GM18520 (cell line): Measurements from ENCODE around the gene TMEM191C.
"Not testable (repeated sequence)": the region's sequence is repeated elsewhere in the genome, so short reads cannot be mapped to it uniquely, and the experiment has no call there.

Experiments used
- ATAC-seq: cut with Tn5 transposase; IDR thresholded peaks from one replicate; pipeline ENCODE4 v1.9.1; 2021; ENCODE audit not compliant: unreplicated experiment

TMEM191C gene

DNA sequence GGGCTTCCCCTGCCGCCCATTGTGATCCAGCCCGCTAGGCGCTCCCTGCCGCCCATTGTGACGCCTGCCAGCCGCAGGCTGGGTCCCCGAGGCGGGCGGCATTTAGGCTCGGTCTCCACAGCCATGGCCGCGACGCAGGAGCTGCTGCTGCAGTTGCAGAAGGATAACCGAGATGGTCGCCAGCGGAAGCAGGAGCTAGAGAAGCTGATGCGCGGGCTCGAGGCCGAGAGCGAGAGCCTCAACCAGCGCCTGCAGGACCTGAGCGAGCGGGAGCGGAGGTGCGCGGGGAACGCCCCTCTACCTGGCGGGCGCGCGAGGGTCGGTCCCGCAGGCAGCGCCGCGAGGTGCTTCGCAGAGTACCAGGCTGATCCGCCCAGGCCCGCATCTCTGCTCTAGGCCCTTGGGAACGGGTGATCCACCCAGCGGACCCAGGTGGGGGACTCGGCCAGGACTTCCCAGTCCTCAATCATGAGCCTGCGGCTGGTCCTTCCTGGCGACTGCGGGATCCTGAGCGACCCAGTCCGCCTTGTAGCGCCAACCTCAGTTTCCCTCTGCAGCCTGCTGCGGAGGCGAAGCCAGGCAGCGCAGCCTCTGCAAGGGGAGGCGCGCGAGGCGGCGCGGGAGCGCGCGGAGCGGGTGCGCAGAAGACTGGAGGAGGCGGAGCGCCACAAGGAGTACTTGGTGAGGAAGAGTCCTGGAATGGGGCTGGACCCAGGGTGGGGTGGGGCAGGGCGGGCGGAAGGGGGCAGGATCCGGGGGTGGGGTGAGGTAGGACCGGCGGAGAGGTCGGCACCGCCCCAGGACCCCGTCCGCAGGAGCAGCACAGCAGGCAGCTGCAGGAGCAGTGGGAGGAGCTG, at the start of gene TMEM191C:
TSS of gene TMEM191C (plus strand) at position 51 of the 857 bp plus-strand sequence. CDS start at position 124, 73 bp downstream.
- peak; percentile 14 for ATAC-seq

DNA sequence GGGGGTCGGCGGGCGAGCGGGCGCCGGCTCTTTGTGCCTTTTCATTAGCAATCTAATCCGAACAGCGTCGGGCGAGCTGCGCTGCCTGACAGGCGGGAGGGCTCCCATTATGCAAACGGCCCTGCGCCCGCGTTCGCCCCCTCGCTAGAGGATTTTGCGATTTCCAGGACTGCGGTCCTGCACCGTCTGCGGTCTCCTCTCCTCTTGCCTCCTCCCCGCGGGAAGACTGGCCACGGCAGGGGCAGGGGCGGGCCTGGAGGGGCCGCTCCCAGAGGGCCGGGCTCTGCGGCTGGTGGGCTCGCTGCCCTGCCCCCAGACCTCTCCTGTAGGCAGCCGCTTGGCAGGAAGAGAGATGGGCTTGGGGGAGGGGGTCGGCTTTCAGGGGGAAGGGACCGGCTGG, 49.3 kb upstream of the TMEM191C start:
- ATAC-seq, result not testable (repeated sequence)

DNA sequence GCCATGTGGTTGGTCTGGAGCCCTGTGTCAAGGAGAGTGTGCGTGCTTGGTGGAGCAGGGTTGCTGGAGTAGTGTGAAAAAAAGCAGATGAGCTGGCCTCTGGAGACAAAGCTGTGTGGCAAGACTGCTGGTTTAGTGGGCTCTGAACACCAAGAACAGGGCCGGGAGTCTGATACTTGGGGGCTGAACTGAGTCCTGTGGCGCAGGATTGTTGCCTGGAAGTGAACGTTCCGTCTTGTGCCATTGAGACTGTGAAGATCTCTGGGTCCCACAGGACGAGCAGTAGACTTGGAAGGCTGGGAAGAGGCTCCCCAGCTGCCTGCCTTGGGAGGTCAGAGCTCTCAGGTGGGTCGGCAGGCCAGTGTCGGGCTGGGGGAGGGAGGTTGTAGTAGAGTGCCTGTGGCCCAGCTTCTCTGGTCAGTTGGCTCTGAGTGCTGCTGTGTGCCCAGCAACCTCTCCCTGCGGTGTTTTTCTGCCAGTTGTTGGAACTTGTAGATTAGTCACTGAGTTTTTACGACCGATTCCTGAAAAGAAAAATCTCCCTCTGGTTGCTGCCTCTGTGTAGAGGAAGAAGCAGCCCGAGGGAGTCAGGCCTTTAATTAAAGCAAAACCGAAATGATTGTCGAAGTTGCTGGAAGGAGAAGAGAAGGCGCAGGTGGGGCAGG, 48.1 kb upstream of the TMEM191C start:
- not testable (repeated sequence) for ATAC-seq

DNA sequence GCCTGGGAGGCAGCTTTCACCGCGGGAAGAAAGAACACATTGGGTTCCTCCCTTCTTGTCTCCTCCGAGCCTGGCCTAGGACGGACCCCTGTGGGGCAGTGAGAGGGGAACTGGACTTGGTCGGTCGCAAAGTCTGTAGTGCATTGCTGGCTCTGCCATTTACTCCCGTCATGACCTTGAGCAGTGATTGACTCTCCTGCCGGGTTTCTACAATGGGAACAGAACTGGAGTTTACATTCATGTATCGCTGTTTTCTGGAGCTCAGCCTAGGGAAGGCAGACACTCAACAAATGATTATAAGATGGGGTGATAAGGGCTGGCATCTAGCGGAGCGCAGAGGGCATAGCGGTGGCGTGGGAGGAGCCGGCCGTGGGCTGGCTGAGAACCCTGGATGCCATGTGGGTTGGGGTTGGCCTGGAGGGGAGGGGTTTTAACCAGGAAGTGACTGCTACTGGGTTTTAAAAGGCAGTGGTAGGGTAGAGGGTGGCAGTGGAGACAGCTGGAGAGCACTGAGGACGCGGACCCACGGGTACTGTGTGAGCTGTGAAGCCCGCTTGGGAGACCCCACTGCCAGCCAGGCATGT, 46.9 kb upstream of the TMEM191C start:
- ATAC-seq, result not testable (repeated sequence)

DNA sequence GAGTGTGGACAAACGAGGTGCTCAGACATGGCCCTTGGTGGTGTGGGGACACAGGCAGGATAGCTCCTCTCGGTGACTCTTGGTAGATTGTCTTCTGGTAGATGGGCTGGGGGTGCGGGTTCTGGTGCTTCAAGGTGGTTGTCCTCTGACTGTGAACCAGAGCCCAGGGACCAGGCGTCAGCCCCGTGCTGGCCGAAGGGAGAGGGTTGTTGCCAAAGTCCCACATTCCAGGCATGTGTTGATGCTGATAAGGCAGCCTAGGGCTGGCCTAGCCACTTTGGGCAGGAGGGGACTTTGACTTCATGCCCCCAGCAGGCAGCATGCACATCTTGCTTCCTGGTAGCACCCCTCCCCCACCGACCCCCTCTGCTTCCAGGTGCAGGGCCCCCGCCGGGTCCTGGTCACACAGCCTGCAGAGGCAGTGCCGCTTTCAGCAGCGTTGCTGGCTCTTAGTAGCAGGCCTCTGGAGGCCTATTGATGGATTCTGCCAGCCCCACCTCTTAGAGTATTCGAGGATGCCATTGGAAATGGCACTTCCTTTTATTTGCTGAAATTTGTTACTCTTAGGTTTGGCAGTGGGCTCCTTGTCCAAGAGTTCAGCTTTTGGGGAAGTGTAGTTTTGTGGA, 43.0 kb upstream of the TMEM191C start:
- ATAC-seq, result not testable (repeated sequence)

DNA sequence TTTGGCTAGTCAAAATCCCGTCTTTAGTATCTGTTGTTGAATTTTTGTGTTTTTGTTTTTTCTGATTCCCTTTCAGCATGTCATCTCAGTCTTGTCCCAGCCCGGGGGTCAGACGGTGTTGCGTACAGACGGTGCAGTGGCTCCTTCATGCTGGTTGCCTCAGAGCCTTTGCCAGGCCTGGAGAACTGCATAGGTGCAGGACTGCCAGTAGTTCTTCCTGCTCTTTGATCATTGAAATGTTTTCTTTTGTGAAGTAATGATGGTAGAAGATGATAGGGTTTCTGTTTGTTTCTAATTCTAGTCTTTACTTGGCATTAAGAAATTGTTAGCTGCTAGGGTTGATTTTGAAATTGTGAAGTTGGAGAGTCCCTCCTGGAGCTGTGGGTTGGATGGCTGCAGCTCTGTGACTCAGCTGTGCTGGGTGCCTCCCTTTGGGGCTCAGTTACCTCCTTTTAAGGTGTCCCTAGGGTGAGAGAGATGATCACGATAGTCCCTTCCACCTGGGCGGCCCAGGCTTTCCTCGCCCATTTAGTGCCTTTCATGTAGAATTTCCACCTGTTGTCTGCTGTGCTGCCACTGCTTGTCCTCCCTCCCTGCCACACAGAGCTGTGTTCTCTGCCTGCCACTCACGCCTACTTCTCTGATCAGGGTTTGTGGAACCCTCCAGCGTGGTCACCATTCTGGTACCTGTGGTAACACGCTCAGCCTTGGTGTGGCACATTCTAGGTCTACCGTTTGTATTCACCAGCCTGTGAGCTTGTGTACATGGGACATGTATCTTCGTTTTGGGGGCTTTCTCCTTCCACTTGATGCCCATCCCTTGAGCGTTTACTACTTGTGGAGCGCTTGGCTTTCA, 32.6 kb upstream of the TMEM191C start:
- ATAC-seq, result not testable (repeated sequence)

DNA sequence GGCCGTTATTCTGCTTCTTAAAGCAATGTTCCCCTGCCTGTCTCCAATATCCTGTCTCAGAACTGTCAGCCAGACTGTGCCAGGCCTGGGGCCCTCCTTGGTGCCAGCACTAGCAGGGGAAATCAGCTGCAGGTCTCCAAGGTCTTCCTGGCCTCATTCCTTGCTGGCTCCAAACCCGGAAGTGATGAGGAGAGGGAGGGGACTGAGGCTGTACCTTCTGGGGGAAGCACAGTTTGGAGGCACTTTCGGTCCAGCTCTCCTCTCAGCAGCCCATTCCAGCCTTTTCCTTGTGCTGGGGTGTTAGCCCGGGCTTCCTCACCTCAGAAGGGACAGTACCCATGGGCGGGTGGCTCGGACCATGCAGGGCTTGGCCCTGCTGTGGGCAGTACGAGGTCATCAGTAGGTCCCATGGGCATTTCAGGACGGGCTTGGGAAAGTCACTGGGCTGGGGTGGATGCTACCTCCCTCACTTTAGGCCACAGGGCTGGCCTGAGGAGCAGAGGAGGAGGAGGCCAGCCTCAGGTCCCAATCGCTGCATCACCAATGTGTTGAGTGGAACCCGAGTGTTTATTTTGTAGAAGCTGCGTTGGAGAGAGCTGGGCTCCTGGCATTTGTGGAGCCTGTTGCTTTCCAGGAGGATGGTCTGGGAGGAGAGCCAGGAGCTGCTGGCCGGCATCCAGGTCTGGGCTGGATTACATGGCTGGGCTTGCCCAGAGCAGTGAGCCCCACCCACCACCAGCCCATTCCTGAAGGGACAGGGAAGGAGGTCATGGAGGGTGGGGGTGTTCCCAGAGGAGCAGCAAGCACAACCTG, 31.0 kb upstream of the TMEM191C start:
- not testable (repeated sequence) for ATAC-seq

DNA sequence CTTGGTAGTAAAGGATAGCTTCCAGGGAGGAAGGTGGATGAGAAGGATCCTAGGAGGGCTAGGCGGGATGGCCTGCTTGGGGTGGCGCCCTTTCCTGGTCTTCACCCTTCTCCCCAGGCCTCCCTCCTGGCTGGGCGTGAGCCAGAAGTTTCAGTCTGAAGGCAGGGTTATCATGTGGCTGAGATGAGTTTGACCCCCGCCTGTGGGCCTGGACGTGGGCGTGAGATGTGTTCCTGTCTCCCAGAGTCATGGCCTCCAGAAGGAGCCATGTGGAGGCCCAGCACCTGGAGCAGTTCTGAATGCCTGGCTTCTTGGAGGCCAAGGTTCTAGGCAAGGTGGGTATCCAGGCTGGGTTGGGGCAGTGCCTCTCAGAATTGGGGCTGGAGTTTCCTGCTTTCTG, 29.2 kb upstream of the TMEM191C start:
- not testable (repeated sequence) for ATAC-seq

DNA sequence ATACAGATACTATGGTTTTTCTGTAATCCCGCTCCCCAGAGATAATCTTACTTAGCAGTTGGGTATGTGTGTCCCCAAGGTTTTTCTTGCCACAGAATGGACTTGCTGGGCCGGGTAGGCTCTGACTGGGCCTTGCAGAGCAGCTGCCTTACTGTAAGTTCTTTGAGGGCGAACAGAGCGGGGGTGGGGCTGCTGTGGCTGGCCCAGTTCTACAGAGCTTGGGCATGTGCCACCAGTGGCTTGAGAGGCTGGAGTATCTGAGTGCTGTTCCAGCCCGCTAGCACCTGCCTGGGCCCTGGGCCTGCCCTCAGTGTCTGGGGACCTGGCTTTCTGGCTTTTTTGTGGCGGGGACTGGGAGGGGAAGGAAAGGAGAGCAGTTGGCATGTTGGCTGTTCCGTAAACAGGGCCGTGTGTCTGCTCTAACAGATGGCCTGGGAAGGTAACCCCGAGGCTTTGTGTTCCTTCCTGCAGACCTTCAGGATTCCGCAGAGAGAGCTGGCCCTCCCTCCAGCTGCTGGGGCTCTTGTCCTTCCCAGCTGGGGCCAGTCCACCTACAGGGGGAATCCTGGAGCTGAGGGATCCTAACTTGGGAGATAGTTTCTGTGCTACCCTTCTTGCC, 27.1 kb upstream of the TMEM191C start:
- not testable (repeated sequence) for ATAC-seq

DNA sequence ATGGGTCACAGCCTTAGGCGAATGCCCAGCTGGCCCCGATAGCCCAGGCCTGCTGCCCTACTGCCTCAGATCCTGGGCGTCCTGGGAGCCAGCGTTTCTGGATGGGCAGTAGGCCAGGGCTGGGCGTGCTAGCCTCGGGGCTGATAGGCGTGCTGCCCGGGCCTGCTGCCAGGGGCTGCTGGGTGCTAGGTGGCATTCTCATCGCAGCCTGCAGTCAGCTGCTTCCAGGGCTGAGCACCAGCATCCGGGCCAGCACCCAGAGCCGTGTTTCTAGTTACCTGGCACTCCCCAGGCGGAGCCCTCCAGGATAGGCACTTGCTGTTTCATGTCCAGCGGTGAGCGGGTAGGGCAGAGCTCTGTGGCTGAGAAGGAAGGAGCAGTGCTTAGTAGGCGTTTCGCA, 26.5 kb upstream of the TMEM191C start:
- ATAC-seq, result not testable (repeated sequence)

DNA sequence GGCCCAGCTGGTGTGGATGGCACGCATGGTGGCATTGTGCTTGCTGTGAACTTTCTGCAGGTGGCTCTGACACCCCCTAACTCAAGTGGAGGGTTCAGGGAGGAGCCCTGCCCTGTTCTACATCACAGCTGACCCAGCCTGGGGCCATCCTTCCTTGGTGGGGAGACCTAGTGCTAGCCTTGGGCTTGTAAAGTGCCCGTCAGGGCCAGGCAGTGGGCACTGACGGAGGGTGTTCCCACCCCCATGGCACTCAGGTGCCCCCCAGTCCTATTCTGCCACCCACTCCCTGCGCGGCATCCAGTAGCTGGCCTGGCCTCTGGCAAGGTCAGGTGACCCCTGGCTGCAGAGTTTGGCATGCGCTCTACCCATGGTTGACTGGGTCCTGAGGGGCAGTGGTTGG, 26.0 kb upstream of the TMEM191C start:
- not testable (repeated sequence) for ATAC-seq

DNA sequence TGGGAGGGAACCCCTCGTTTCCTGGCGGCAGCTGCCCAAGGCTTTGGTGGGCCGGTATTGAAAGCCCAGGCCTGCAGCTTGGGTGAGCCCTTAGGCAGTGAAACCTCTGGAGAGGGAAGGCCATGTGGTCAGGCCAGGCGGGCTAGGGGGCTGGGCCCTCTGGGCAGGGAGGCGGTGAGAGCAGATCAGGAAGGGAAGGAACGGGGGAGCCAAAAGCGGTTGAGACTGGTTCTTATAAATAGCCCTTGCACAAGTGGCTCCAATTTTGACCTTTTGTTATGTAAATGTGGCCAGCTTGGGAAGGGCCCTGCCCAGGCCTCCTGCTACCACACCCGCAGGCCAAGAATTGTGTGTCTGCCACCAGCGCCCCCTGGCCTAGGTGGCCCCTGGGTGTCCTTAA, 25.1 kb upstream of the TMEM191C start:
- ATAC-seq, result not testable (repeated sequence)

DNA sequence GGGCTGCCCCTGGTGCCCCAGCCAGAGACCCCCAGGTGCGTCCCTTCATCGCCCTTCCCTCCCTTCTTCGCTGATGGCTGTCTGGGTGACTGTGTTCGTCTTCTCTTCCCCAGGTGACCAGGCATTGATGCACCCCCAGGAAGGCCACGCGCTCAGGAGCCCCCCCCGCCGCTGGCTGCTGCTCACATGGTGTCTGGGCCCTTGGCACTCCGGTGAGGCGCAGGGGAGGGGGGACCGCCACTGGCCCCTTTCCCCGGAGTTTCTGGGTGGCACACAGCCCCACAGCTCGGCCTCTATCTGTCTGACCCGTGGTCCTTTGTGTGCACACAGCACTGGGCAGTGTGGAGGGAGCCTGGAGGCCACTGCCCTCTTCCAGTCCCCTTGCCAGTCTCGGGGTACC, 24.5 kb upstream of the TMEM191C start:
- not testable (repeated sequence) for ATAC-seq

DNA sequence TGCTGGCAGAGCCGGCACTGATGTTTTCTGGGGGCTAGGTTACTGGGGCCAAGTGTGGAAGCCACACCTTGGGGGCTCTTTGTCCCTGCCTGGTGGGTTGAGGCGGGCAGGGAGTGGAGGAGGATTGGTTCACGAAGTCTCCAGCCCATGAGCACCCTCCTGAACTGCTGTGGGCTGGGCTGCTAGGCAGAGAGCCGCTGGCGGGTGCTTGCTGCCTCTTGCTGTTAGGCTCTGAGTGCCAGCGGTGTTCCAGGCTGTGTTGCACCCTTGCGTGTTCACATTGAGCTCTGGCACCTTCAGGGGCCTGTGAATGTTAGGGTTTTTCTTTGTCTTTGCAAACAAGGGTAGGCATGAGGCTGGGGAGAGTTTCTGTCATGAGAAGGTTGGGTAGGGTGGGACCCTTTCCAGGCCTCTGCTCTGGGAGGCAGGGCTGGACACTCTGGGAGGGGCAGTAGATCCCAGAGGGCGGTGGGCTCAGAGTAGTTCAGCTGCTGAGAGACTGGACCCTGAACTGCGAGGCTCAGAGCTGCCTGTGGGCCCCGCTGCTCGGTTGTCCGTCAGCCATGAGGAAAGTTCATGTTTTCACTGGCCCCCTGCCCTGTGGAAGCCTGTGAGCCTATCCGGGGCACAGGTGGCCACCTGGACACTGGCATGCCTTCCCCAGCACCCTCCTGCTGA, 24.0 kb upstream of the TMEM191C start:
- ATAC-seq, result no peak

DNA sequence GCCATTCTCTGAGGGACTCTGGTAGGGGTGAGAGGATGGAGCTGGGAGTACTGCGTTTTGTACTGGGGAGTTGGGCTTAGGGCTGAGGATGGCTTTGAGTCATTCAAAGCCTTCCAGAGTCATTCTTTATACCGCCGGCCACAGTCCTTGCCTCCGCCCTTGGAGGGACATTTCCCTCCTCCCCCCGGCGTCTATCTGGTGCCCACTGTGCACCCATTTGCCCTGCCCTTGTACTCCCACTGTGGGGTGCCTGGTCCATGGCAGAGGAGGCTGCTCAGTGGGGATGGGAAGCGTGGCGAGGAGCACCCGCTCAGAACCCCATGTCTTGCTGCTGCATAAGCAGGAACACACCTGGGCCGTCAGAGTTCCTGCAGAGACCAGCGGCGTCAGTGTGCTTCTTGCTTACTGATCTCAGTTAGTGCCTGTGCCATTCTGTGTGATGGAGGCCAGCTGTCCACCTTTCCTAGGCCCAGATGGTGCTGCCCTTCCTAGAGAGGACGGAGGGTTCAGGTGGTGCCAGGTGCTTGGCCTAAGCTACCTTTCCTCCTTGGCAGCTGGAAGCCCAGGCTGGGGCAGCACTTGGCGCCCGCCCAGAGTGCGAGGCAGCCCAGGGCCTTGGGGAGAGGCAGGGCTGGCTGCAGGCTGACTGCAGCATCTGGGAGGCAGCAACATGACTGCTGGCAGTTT, 23.3 kb upstream of the TMEM191C start:
- ATAC-seq, result no peak

DNA sequence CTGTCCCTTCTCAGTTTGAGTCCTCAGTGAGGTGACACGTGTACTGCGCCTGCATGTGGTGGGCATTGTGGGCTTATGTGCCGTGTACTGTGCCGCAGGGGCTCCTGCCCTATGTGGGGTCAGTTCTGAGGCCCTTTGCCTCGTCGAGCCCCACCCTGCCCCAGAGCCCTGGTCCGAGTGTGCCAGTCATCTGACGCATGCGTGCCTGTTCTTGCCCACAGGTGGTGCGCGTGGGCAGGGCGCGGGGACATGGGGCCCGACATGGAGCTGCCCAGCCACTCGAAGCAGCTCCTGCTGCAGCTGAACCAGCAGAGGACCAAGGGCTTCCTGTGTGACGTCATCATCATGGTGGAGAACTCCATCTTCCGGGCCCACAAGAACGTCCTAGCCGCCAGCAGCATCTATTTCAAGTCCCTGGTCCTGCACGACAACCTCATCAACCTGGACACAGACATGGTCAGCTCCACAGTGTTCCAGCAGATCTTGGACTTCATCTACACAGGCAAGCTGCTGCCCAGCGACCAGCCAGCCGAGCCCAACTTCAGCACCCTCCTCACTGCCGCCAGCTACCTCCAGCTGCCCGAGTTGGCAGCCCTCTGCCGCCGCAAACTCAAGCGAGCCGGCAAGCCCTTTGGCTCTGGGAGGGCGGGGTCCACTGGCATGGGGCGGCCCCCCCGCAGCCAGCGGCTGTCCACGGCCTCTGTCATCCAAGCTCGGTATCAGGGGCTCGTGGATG, 22.3 kb upstream of the TMEM191C start:
- ATAC-seq, result no peak

DNA sequence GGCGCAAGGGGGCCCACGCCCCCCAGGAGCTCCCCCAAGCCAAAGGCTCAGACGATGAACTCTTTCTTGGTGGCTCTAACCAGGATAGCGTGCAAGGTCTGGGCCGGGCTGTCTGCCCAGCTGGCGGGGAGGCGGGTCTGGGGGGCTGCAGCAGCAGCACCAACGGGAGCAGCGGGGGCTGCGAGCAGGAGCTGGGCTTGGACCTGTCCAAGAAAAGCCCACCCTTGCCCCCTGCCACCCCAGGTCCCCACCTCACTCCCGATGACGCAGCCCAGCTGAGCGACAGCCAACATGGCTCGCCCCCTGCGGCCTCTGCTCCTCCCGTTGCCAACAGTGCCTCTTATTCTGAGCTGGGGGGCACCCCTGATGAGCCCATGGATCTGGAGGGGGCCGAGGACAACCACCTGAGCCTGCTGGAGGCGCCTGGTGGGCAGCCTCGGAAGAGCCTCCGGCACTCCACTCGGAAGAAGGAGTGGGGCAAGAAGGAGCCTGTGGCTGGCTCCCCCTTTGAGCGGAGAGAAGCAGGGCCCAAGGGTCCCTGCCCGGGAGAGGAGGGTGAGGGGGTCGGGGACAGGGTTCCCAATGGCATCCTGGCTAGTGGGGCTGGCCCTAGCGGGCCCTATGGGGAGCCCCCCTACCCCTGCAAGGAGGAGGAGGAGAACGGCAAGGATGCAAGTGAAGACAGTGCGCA, 21.6 kb upstream of the TMEM191C start:
- ATAC-seq, result no peak
